ENCODE results near the gene VPS52. TPM values are rescaled to one million over a fixed set of nuclear protein-coding genes. Genes with fewer than 3 reads are reported as not detected.
A peak's percentile ranks its signal among the peaks of the same experiment; 100 is the strongest.
"Not testable (repeated sequence)": the region's sequence is repeated elsewhere in the genome, so short reads cannot be mapped to it uniquely, and the experiment has no call there.

VPS52 gene
- total RNA-seq, 1 experiment from 2014 or later = 51.0 TPM

DNA sequence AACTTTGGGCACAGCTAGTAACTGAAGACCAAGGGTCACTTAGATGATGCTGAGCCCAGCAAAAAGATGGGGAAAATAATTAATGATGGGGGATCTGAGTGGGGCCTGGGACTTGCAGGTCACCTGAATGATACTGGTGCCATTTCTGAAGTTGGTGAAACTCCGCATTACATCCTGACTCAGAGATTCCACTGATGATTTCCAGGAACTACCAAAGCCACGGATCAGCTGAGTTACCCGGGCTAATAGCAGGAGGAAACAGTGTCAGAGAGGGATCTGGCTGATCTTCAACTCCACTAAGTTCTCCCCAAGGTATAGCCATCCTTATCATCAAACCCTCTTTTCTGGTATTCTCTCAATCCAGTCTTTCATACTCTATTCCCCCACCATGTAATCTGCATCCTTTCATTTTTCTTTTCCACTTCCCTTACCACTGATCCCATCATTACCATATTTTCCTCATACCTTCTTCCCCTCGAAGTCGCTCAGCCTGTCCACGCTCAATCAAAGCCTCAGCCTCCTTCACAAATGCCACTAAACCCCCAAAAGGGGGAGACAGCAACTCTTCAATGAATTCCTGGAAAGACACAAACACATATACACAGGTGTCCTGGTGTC, 20.2 kb downstream of the VPS52 start:
- DNase-seq (ENCODE audit: low read depth) = no peak

DNA sequence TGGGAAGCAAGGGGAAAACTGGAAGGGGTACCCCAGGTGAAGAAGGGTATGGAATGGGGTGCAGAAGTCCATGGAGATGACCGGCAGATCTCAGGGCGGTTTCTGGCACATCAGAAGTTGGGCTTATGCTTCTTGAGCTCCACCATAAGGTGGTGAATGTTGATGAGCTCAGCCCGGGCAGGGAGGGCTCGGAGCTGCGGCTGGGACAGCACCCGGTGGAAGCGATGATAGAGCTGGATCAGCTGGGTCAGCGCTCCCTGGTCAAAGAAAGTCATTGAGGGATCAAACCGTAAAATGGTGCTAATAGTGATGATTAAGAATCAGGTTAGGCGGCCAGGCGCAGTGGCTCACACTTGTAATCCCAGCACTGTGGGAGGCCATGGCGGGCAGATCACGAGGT, 20.9 kb downstream of the VPS52 start:
- DNase-seq (ENCODE audit: low read depth) = no peak

DNA sequence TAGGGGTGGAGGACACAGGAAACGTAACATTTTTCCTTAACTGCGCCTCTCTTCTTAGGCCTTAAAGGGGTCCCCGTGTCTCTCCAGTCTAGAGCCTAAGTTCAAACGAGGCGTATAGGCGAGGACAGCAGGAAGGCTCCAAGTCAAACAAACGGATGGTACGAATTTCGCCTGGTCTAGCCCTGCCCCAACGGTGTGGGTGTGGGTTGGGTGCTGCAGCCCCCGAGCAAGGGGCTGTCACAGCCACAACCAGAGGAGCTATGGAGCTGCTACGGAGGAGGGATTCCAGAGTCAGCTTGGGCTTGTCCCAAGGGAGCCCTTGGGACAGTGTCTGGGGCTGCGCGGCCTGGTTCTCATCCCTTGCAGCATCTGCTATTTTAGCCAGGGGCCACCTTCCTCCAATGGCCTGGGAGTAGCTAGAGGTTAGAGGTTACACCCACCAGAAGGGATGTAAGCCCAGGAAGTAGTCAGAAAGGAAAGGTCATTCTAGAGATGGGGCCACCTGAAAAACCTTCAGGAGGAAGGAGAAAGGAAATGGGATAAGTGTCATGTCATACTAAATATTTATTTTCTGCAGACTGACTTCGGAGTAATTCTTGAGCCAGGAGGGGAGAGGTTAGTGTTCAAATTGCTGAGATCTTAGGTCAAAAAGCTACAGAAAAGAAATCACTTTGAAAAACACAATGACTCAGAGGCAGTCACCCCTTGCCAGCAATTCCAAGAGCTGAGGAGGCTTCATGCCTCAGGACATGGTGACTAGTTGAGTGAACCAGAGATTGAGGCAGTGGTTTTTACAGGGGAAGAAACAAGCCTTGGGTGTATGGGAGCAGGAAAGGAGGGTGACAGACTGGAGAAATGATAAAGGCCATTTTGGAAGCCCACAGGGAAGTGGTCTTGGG, 21.7 kb downstream of the VPS52 start:
- peak; percentile 70 for DNase-seq (ENCODE audit: low read depth)

DNA sequence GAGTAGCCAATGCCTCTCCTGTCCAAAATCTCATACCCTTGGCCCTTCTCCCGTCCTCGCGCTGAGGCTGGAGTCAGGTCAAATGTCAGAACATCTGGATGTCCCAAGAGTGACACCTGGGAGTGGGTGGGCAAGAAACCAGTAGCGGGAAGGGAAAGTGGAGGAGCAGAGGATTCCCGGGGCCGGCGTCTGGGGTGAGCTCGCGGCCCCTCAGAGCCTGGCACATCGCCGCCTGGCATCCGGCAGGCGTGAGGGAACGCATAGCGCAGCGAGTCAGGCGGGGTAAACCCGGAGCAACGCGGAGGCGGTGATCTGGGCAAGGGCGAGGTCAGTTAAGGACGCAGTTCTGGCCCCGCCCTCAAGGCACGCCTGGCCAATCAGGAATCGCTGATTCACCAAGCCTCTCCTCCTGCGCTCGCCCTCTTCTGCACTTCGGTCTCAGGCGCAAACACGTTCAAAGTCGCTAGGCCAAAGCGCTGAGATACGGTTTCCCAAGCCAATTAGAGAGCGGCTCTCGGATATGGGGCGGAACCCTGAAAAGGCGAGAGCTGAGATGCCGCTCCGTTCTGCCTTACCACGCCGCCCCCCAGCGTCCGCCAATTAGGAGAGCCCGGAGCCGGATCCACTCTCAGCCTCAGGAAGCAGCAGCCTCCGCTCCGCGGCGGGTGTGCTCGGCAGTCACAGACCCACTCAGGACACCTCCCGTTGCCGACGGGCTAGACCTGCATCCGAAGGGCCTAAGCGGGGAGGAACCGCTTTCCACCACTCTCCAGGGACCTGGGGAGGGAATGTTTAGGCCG, 22.5 kb downstream of the VPS52 start:
- peak; percentile 99 for DNase-seq (ENCODE audit: low read depth)

DNA sequence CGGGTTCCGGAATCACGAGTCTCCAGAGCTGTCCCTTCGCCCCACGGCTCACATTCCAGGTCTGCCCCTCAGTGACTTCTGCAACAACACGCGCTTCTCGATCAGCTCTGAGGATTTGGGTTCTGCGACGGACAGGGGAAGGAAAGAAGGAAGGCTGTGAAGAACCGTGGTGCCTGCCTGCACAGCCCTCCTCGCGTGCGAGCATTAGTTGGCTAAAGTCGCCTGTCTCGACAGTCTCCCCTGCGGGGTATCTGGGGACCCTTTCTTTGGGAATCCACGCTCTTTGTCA, 23.1 kb downstream of the VPS52 start:
- no peak for DNase-seq (ENCODE audit: low read depth)

DNA sequence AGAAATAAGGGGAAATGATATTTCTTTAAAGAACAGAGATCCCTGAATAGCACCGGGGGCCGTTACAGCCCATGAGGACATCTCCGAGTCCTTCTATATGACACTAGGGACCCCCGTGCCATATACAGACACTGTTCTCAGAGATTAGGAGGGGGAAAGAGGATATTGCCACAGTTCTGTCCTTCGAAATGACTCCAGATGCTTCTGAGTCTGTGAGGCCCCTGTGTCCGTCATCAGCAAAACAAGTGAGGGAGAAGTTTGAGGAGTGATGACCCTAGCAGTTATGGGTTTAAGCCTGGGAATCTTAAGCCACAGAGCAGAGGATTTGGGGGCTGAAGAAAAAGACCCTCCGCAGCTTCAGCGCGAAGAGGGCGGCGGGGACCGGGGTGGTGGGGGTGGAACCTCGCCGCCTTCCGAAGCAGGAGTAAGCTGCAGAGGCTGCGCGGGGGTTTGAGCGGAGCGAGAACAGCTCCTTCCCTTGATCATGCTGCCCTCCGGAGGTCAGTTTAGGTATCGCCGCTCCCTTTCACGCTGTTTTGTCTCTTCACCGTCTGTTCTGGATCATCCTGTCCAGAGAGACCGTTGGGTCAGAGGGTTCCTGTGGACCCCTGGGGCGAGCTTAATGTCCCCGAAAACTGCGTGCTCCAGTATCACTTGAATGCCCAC, 23.6 kb downstream of the VPS52 start:
- DNase-seq (ENCODE audit: low read depth) = peak; percentile 78

DNA sequence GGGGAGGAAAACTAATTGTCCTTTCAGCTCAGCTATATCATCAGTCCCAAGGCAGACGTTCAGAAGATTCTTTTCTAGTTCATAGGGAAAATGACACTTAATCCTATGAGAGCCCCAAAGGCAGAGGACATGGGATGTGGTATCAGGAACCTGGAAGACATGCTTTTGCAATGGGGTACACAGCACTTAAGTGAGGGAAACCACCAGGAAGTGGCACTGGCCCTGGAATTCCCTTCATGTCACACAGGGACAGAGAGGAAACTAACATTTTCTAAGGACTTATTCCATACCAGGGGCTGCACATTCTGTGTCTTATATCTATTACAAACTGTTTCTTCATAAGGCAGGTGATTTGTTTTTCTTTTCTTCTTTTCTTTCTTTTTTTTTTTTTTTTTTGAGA, 28.2 kb downstream of the VPS52 start:
- DNase-seq (ENCODE audit: low read depth) = no peak

DNA sequence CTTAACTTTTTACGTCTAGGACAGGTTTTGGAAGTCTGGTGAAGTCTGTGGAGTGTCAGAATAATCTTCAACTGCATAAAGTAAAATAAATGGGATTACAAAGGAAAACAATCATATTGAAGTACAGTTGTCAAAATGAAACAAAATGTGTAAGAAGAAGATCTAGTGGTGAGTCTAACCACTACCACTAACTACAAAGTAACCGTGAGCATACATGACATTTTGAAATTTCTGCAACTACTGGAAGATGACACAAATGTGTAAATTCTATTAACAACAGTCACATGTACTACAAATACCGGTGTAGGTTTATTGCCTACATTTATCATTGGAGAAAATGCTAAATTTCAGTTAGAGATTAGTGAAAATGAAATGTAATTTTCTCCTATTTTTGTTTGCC, 29.7 kb downstream of the VPS52 start:
- no peak for DNase-seq (ENCODE audit: low read depth)

DNA sequence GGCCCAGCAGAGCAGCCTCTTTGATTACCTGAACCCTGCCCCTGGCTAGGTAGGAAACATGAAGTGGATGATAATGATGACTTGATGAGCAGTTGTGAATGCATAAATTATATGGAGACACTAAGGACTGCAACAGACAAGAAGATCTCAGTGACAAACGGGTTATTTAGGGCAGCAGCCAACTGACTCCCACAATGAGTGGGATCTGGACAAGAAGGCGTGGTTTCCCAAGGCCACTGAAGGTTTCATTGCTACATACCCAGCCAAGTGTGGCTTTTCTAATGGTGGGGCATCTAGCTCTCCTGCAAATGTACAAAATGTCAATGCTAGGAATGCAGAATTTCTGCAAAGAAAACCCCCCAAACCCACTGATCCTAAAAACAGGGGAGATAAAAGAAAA, 33.9 kb downstream of the VPS52 start:
- DNase-seq (ENCODE audit: low read depth) = no peak

DNA sequence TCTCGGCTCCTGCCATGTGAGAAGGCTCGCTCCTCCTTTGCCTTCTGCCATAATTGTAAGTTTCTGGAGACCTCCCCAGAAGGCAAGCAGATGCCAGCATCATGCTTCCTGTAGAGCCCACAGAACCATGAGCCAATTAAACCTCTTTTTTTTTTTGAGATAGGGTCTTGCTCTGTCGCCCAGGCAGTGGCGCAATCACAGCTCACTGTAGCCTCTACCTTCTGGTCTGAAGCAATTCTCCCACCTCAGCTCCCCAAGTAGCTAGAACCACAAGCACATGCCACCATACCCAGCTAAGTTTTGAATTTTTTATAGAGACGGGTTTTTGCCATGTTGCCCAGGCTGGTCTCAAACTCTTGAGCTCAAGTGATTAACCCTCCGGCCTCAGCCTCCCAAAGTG, 34.8 kb downstream of the VPS52 start:
- no peak for DNase-seq (ENCODE audit: low read depth)

DNA sequence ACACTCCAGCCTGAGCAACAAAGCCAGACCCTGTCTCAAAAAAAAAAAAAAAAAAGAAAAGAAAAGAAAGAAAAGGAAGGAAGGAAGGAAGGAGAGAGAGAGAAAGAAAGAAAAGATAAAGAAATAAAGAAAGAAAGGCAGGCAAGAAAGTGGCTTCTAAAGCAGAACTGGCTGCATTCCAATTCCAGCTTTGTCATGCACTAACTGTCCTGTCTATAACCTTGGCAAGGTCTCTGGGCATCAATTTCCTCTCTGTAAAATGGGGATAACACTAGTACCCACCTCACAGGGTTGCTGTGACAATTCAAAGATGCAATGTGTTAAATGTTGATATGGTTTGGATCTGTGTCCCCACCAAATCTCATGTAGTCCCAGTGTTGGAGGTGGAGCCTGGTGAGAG, 35.3 kb downstream of the VPS52 start:
- DNase-seq (ENCODE audit: low read depth) = no peak

DNA sequence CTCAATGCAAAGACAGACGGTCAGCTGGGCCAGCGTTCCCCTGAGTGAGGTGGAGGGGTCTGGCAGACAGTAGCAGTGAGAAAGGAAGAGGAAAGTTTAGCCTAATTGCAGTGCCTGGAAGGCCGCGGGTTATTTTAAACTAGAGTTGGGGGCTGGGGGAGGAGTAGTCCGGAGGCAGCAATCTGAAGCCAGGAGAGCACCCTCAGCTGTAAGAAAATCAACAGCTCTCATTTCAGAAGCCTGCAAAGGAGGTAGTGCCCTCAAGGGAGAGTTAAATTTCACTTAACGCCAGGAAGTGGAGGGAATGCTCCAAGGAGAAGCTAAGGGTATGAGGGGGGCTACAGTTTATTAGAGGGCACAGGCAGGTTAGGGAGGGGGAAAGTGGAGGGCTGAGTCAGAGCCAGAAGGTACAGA, 36.4 kb downstream of the VPS52 start:
- DNase-seq (ENCODE audit: low read depth) = no peak

DNA sequence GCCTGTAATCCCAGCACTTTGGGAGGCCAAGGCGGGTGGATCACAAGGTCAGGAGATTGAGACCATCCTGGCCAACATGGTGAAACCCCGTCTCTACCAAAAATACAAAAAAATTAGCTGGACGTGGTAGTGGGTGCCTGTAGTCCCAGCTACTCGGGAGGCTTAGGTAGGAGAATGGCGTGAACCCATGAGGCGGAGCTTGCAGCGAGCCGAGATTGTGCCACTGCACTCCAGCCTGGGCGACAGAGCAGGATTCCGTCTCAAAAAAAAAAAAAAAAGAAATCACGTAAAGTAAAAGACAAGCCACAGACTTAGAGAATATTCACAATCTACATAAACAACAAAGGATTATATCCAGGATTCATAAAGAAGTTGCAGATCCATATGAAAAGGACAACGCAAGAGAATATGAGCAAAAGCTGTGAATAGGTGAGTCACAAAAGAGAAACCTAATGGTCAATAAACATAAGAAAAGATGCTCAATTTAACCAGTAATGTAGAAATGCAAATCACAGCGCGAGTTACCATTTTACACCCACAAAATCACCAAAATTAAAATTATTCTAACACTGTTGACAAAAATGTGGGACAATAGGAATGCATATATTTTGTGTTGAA, 45.1 kb downstream of the VPS52 start:
- not testable (repeated sequence) for DNase-seq (ENCODE audit: low read depth)

DNA sequence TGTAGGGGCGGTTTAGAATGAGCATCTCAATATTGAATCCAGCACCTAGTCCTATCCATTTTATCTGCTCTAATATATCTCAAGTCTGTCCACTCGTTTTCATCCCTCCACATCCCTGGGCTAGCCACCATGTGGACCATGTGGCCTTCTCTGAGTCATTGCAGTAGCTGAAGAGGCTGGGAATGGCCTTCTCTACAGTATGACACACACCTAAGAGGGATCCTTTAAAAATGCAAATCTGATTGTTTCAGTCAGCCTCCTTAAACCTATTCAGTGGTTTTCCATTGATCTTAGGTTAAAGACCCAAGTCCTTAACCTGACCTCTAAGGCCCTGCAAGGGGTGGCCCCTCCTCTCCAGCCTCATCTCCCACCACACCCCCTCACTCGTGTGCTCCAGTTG, 54.0 kb downstream of the VPS52 start:
- DNase-seq (ENCODE audit: low read depth) = no peak

DNA sequence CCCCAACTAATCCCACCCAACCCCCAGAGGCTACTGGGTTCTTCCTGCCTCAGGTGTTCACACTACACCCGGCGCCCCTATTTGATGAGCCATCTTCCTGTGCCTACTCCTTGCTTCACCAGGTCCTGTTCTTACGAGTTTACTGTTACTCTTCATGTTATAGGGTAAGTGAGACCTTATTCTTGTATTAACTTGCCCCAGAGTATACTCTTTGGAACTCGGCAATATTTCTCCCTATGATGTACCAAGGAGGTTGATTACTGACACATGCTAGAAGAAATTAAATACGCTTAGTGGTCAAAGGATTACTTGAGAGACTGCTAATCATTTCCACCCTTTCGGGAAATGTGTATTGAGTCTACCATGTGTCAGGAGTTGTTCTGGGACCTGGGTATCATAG, 54.4 kb downstream of the VPS52 start:
- DNase-seq (ENCODE audit: low read depth) = no peak

DNA sequence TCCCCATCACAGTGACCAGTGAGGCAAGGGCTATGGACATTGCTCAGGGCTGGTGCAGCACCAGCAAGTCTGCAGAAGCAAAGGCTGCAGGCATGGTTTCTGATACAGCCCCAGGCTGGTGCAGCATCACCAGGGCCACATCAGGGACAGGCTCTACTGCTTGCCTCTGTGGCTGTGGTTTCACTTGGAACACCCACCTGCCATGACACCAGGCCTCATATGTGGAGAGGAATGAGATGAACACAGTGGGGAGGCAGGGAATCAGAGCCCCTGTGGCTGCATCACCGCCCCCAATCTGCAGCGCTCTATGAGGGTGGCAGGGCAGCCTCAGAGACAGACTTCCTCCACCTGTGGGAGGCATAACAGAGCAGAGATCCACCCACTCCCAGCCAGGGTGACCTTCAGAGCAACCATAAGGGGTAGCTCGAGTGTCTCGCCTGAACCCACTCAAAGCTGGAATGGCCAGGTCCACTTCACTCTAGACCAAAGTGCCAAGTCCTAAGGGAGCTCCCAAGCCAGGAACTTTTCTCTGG, 55.5 kb downstream of the VPS52 start:
- no peak for DNase-seq (ENCODE audit: low read depth)

DNA sequence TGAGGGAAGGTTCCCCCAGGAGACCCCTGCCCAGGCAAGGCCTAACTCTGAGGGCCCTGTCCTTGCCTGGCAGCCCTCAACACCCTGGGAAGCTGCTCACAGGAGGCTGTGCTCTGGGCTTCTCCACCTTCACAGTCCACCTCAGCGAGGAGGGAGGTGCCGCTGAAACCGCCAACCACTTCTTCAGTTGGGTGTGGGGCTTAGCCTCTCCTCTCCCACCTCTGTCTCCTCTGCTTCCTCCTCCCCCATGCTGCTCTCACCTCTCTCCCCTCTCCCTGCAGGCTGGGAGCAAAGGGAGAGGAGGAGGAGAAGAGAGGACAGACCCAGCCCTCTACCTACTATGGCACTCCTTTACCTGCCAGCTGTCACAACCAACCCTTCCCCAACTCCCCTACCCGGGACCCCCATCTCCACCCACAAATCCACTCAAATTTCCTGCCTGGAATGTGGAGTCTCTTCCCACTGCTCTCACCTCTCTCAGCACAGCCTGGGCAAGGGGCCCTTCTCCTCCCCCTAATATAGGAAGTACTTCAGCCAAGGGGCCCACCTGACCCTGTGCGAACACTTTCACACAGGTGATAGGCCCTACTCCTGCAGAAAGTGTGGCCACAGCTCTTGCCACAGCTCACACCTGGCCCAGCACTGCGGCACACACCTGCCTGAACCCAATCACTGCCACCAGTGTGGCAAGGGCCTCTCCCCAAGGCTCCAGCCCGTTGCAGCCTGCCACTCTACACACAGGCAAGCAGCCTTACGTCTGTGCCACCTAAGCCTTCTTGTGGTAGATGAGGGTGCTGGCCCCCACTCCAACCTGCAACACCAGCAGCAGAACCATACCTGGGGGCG, 56.2 kb downstream of the VPS52 start:
- DNase-seq (ENCODE audit: low read depth) = no peak

DNA sequence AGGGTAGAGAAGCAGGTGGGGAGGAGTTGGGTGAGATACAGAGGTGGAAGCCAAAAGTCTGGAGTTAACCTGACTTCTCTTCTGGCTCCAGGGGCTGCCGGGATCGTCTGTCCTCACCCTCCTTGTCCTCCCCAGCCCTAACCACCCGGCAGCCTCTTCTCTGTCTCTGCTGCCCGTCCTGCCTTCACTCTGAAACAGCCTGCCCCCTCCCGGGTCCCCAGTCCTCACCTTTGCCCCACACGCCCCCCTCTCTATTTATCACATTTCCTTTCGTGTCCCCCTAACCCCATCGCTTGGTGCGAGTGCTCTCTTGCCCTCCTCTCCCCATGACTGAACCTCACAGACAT, 57.7 kb downstream of the VPS52 start:
- no peak for DNase-seq (ENCODE audit: low read depth)

DNA sequence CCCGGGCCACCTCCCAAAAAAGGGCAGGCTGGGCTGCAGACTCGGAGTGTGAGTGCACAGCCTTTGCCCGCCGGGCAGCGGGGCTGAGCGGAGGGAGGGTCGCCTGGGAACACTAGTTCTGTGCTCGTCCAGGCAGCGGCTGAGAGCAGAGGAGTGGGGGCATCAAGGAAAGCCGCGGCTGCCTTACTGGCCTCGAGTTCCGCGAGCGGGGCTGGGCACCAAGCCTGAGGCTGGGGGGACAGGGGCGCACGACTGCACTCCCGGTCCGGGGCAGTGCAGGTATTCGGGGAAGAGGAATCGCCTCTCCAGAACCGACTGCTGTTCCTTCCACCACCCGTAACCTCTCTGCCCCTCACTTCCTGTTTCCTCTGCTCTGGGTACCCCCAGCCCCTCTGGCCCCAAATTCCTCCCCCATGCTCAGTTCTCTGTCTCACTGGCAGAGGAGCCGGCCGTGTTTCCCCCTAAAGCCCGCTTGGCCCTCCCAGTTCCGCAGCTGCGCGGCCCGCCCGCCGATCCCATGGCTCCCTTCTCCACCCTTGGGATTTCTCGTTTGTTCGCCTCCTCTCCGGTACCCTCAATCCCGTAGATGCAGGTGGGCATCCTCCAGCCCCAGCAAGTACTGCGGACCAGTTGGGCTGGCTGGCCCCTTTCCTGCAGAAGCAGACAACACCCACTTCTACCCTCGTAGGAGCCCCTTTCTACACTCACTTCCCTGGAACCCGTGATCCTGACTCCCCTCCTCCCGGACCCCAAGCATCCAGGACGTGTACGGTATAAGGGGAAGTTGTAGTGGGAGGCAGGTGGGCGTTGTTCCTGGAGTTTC, 58.3 kb downstream of the VPS52 start:
- DNase-seq (ENCODE audit: low read depth) = no peak

DNA sequence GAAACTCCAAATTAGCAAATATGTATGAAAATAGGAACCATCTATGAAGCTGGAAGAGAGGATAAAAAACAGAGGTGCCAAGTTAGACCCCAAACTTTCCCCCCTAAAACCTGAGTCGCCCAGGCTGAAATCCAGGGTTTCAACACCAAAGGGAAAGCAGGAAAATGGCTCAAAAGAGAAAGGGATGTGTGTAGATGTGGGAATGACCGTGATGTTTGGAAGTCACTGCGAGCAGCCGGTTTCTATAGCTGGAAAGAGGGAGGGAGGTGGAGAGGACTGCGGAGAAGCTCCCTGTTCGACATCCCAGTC, 58.9 kb downstream of the VPS52 start:
- DNase-seq (ENCODE audit: low read depth) = no peak

All from LHCN-M2 (cell line).